Amygdala (tissue), 56 donors: ENCODE measurements around the gene SMARCD1.
A peak's percentile ranks its signal among the peaks of the same experiment; 100 is the strongest.
"Not testable (repeated sequence)": the region's sequence is repeated elsewhere in the genome, so short reads cannot be mapped to it uniquely, and the experiment has no call there.

Experiments used
- DNase-seq, 56 donors: peaks; one replicate each; lab custom pipeline; 2025; lab: John Stamatoyannopoulos, UW

Gene SMARCD1

DNA sequence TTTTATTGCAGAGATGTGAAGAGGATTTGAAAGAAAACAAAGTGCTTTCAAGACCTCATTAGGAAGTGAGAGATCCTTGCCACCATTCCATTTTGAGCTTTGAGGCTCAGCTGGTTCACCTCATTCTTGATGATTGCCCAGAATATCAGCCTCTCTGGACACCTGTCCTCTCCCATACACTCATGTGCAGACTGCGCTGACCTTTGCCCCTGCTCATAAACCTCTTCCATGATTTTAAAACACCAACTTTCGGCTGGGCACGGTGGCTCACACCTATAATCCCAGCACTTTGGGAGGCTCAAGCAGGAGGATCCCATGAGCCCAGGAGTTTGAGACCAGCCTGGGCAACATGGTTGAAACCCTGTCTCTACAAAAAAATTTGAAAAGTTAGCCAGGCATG, 35.8 kb downstream of the SMARCD1 start:
- DNase-seq = no peak

- no peak for DNase-seq
These were observed 36.5 kb downstream of the SMARCD1 start for GRCh38 chr12:50121641-50122040.

DNA sequence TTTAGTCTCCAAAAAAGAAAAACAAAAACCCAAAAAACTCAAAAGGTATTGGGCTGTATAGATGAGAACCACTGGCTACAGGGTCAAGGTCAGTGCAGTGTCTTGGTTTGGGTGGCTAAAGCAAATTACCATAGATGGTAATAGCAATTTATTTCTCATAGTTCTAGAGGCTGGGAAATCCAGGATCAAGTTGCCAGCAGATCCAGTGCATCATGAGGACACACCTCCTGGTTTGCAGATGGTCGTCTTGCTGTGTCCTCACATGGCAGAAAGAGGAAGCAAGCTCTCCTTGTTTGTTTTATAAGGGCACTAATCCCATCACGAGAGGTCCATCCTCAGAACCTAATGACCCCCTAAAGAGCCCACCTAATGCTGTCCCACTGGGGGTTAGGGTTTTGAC, 38.1 kb downstream of the SMARCD1 start:
- no peak for DNase-seq

GRCh38 chr12:50127546-50127945, 42.4 kb downstream of the SMARCD1 start:
- DNase-seq = no peak

- no peak for DNase-seq
These were observed 44.1 kb downstream of the SMARCD1 start for GRCh38 chr12:50129290-50129689.

DNA sequence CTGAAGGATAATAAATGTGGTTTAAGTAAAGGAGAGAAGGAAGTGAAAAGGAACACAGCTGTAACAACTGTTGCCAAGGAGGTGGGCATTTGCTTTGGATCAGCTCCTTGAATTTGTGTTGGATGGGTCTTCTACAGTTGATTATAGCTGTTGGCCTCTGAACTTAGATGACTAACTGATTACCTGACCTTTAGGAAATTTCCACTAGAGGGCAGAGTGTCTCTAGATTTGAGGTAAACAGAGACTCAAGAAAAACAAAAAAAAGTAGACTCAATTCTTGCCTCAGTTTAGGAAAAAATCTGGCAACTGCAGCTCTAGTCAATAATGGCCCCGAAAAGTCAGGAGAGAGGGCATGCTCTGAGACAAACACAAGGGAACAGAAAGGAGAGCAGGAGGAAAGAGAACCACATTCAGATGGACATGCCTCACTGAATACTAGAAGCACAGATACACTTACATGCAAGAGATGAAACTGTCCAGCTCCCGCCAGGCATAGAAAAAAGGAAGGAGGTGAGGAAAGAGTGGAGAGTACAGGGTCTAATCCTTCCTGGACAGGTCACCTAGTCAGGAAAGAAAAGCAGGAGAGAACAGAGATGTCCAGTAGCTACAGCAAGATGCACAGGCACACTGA, 47.5 kb downstream of the SMARCD1 start:
- DNase-seq = peak in 1 of 56 donors; percentile 30

GRCh38 chr12:50142993-50143392, 57.9 kb downstream of the SMARCD1 start:
- no peak for DNase-seq

DNA sequence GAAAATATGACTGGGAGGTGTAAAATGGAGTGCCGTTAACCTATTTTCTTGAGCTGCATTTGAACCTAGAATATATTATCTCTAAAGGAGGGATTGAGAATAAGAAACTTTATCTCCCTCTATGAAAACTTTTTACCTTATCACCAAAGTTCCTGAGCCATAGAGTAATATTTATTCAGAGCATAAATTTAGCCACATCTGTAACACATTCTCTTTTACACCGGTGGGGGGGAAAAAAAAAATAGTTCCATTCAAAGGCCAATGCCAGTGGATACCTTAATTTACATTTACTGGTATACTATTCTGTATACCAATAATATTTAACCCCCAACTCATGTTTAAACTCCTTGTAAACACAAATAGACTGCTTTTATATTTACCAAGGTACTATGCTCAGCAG, 60.3 kb downstream of the SMARCD1 start:
- DNase-seq = no peak

DNA sequence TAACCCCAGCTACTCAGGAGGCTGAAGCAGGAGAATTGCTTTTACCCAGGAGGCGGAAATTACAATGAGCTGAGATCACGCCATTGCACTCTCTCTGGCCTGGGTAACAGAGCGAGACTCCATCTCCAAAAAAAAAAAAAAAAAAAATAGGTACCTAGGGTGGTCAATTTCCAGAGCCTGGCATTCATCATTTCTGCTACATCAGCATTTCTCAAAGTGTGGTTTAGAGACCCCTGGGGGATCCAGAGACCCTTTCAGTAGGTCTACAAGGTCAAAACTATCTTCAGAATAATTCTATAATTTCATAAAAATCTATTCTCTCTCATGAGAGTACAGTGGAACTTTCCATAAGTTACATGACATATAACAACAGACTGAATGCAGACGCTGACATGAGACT, 62.1 kb downstream of the SMARCD1 start:
- DNase-seq = no peak

GRCh38 chr12:50148011-50148410, 62.9 kb downstream of the SMARCD1 start:
- not testable (repeated sequence) for DNase-seq

DNA sequence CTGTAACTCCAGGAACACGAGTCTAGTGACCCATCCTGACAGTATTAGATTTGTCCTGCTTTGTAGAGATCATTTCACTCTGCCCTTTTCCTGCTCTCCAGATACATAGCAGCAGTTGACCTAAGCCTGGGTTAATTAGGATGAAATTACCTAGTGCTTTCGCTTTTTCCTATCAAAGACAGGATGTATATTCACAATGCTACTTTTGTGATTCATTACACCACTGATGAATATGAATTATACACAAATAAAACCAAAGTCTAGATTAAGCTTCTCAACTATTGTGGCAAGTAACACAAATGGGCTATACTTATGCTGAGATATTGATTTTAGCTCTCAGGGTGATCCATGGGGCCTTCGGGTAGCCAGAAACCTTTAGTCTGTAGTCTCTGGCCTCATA, 64.2 kb downstream of the SMARCD1 start:
- DNase-seq = no peak
